ENCODE measurements around the gene OTOS. TPM values are rescaled to one million over a fixed set of nuclear protein-coding genes. Genes with fewer than 3 reads are reported as not detected.

The OTOS gene
- total RNA-seq, 1 donor from 2014 or later, result not detected

DNA sequence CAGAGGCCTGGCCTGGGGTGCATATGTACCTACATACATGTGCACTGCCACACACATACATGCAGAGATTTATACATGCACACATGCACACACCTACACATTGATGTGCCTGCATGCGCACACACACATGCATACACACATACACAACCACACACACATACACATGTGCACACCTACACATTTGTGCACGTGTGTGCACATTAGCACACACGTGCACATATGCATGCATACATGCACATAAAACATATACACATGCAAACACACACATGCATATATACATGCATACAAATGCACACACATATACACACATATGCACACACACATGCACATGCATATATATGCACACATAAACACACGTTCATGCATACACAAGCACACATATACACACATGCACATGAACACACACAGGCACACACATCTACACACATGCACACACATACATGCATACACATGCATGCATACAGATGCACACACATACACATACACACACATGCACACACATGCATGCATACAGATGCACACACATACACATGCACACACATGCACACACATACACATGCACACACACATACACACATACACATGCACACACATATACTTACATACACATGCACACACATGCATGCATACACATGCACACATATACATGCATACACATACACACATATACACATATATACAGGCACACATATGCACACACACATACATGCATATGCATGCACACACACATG lies 23.6 kb upstream of the OTOS start:
- Mint-ChIP-seq H3K27ac (no peak overlapping the region), H3K9me3 (ENCODE audit: low read depth) (no peaks in the 10 kb centered on the region), H3K36me3 (ENCODE audit: insufficient read depth) (no peaks in the 10 kb centered on the region), H3K4me3 (ENCODE audit: low read depth) (no peak overlapping the region), H3K4me1 (ENCODE audit: low read depth) (no peaks in the 10 kb centered on the region), H3K27me3 (peaks cover 25% of the 10 kb centered on the region)
- no peak for DNase-seq (ENCODE audit: low spot score, unreplicated experiment)
- TF ChIP-seq, protein P1, sequence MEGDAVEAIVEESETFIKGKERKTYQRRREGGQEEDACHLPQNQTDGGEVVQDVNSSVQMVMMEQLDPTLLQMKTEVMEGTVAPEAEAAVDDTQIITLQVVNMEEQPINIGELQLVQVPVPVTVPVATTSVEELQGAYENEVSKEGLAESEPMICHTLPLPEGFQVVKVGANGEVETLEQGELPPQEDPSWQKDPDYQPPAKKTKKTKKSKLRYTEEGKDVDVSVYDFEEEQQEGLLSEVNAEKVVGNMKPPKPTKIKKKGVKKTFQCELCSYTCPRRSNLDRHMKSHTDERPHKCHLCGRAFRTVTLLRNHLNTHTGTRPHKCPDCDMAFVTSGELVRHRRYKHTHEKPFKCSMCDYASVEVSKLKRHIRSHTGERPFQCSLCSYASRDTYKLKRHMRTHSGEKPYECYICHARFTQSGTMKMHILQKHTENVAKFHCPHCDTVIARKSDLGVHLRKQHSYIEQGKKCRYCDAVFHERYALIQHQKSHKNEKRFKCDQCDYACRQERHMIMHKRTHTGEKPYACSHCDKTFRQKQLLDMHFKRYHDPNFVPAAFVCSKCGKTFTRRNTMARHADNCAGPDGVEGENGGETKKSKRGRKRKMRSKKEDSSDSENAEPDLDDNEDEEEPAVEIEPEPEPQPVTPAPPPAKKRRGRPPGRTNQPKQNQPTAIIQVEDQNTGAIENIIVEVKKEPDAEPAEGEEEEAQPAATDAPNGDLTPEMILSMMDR (IDR thresholded peaks at IDR 0.05; ENCODE audit: unreplicated experiment), result no peak

DNA sequence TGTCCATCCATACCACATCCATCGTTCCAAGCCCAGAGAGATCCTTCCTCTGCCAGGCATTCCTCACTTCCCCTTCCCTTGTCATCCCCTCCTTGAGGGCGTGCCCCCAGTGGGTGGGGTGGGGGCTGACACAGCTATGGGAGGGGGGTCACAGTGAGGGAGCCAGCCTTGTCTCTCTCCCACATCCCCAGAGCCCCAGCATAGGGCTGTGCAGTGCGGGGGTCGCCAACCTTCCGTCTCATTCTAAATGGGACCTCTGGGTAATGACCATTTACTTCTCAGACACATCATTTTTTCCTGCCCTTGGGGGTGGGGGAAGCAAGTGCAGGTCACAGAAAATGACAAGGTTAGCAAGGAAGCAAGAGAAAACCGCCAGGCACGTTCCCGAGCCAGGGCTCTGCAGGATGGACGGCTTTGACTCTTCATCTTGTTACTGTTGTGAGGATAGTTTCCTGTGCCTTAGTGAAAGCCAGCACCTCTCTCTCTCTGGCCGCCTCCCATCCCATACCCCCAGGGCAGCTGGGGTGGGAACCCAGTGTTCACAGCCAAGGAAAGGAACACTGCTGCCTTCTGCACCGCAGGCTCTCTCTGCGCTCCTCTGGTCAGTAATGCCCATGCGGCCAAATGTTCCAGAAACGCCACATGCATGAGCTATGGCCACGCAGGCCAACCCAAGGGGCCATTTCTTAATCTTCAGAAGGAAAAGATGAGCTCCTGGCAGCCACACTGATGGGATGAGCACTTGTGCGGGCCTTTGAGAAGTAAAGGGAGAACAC lies 22.7 kb upstream of the OTOS start:
- Mint-ChIP-seq H3K36me3 (ENCODE audit: insufficient read depth) (no peaks in the 10 kb centered on the region), H3K4me1 (ENCODE audit: low read depth) (no peaks in the 10 kb centered on the region), H3K27ac (no peak overlapping the region), H3K9me3 (ENCODE audit: low read depth) (no peaks in the 10 kb centered on the region), H3K4me3 (ENCODE audit: low read depth) (no peak overlapping the region), H3K27me3 (peaks cover 25% of the 10 kb centered on the region)
- no peak for DNase-seq (ENCODE audit: low spot score, unreplicated experiment)
- TF ChIP-seq, protein P1 (IDR thresholded peaks at IDR 0.05; ENCODE audit: unreplicated experiment), result no peak

DNA sequence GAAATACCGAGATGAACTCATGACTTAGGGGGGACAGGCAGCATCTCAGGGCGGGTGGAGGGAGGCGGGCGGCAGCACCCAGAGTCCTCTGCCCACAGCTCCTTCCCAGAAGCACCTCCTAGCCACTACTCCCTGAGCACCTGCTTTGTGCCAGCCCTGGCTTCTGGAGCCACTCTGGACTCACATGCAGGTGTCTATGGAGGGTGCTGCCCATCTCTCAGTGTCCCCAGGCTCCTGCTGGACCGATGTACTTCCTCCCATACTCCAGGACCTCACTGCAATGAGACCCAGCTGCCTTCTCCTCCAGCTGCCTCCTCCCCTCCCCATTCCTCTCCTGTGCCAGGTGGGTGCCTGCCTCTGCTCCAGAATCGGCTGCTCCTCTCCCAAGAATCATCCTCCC lies 22.1 kb upstream of the OTOS start:
- TF ChIP-seq, protein P1 (IDR thresholded peaks at IDR 0.05; ENCODE audit: unreplicated experiment), result no peak
- Mint-ChIP-seq H3K27ac (no peak overlapping the region), H3K9me3 (ENCODE audit: low read depth) (no peaks in the 10 kb centered on the region), H3K36me3 (ENCODE audit: insufficient read depth) (no peaks in the 10 kb centered on the region), H3K27me3 (peaks cover 25% of the 10 kb centered on the region), H3K4me1 (ENCODE audit: low read depth) (no peaks in the 10 kb centered on the region), H3K4me3 (ENCODE audit: low read depth) (no peak overlapping the region)
- no peak for DNase-seq (ENCODE audit: low spot score, unreplicated experiment)

DNA sequence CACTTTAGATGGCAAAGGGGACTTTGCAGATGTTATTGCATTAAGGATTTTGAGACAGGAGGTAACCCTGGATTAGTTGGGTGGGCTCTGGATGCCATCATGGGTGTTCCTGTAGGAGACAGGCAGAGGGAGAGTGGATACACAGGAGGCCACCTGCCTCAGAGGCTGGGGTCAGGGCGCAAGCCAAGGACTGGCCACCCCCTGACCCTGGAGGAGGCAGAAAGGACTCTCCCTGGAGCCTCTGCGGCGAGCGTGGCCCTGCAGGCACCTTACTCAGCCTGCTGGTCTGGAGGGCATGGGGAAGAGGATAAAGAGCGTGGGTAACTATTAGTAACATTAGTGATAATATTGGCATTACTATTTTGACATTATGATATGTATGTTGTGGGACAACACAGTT lies 21.6 kb upstream of the OTOS start:
- H3K27me3 Mint-ChIP-seq, result peaks cover 25% of the 10 kb centered on the region

DNA sequence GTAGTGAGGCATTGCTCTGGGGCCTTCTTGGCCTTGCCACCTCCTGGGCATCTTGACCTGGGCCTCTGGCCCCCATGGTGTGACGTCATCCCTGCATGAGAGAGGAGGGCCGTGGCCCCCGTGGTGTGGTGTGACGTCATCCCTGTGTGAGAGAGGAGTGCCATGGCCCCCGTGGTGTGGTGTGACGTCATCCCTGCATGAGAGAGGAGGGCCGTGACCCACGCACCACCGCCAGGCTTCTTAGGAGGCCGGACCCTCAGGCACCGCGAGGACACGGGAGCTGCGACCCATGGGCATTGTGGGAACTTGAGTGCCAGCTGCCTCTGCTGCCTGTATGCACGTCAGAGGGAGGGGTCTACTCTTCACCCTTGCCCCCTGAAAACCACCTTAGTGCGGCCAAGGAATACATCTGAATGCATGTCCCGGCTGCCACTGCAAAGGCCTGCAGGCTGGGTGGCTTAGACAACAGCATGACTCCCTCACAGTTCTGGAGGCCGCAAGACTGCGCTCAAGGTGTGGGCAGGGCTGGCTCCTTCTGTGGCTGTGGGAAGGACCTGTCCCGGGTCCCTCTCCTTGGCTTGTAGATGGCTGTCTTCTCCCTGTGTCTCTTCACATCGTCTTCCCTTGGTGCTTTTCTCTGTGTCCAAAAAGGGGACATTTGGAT lies 20.8 kb upstream of the OTOS start:
- TF ChIP-seq, protein P1 (IDR thresholded peaks at IDR 0.05; ENCODE audit: unreplicated experiment), result no peak
- Mint-ChIP-seq H3K36me3 (ENCODE audit: insufficient read depth) (no peaks in the 10 kb centered on the region), H3K4me3 (ENCODE audit: low read depth) (no peak overlapping the region), H3K27ac (no peak overlapping the region), H3K9me3 (ENCODE audit: low read depth) (no peaks in the 10 kb centered on the region), H3K27me3 (peaks cover 22% of the 10 kb centered on the region), H3K4me1 (ENCODE audit: low read depth) (no peaks in the 10 kb centered on the region)
- DNase-seq (ENCODE audit: low spot score, unreplicated experiment), result no peak

More for the DNA sequence above, 21.6 kb upstream of the OTOS start:
- no peak overlapping the region for H3K4me3 Mint-ChIP-seq (ENCODE audit: low read depth)
- TF ChIP-seq, protein P1 (IDR thresholded peaks at IDR 0.05; ENCODE audit: unreplicated experiment), result no peak
- H3K9me3 Mint-ChIP-seq (ENCODE audit: low read depth), result no peaks in the 10 kb centered on the region
- H3K27ac Mint-ChIP-seq, result no peak overlapping the region
- no peaks in the 10 kb centered on the region for H3K4me1 Mint-ChIP-seq (ENCODE audit: low read depth)
- H3K36me3 Mint-ChIP-seq (ENCODE audit: insufficient read depth), result no peaks in the 10 kb centered on the region
- DNase-seq (ENCODE audit: low spot score, unreplicated experiment), result no peak

Data from progenitor cell of endocrine pancreas (in vitro differentiated cells).